ENCODE data around the gene CIAPIN1.

- TF ChIP-seq CTCF (IDR thresholded peaks at IDR 0.05) (no peak), POLR2A (IDR thresholded peaks at IDR 0.05) (no peak), EP300 (IDR thresholded peaks at IDR 0.05) (no peak), POLR2AphosphoS5 (IDR thresholded peaks at IDR 0.05) (no peak)
Measured at GRCh38 chr16:57416084-57416483, 31.1 kb downstream of the CIAPIN1 start.
